ENCODE results near the gene CCDC69.

DNA sequence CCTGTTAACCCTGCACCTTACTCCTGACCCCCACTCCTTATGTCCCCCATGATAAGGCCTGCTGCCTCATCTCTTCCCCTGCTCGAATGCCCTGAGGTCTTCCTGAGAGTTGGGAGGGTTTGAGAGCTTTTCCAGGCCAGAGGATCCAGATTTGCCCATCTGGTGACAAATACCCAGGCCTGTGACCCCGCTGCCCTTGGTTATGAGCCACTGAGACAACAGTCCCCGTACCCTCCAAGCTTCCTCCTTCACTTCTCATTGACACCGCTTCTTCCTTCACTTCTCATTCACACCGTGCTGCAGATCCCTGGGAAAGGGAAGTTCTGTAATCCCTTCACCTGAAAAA lies 29.7 kb upstream of the CCDC69 start:
- TF ChIP-seq EP300 (IDR thresholded peaks at IDR 0.05) = no peak
- TF ChIP-seq, protein P1, sequence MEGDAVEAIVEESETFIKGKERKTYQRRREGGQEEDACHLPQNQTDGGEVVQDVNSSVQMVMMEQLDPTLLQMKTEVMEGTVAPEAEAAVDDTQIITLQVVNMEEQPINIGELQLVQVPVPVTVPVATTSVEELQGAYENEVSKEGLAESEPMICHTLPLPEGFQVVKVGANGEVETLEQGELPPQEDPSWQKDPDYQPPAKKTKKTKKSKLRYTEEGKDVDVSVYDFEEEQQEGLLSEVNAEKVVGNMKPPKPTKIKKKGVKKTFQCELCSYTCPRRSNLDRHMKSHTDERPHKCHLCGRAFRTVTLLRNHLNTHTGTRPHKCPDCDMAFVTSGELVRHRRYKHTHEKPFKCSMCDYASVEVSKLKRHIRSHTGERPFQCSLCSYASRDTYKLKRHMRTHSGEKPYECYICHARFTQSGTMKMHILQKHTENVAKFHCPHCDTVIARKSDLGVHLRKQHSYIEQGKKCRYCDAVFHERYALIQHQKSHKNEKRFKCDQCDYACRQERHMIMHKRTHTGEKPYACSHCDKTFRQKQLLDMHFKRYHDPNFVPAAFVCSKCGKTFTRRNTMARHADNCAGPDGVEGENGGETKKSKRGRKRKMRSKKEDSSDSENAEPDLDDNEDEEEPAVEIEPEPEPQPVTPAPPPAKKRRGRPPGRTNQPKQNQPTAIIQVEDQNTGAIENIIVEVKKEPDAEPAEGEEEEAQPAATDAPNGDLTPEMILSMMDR (IDR thresholded peaks at IDR 0.05) = no peak

Data from esophagus muscularis mucosa (tissue), 3 donors.